GM19351 (cell line): ENCODE data around the gene UNKL.

Experiments used
- ATAC-seq: cut with Tn5 transposase; IDR thresholded peaks from one replicate; pipeline ENCODE4 v1.9.1; 2021; ENCODE audit warnings: mild to moderate bottlenecking, moderate library complexity; ENCODE audit not compliant: unreplicated experiment

UNKL gene

GRCh38 chr16:1378804-1379303 is 35.6 kb downstream of the UNKL start:
- peak; percentile 37 for ATAC-seq

GRCh38 chr16:1378087-1378803 is 36.3 kb downstream of the UNKL start:
- ATAC-seq: no peak

GRCh38 chr16:1377406-1378010 is 37.0 kb downstream of the UNKL start:
- ATAC-seq: no peak

GRCh38 chr16:1375741-1376410 is 38.6 kb downstream of the UNKL start:
- ATAC-seq: no peak

- ATAC-seq: no peak
These were observed 39.2 kb downstream of the UNKL start for GRCh38 chr16:1375298-1375640.

GRCh38 chr16:1374418-1375297 is 39.8 kb downstream of the UNKL start:
- no peak for ATAC-seq

- no peak for ATAC-seq
These were observed 42.1 kb downstream of the UNKL start for GRCh38 chr16:1372292-1372950.

GRCh38 chr16:1371054-1371978 is 43.2 kb downstream of the UNKL start:
- no peak for ATAC-seq

GRCh38 chr16:1367486-1368174 is 46.9 kb downstream of the UNKL start:
- ATAC-seq: no peak

- no peak for ATAC-seq
These were observed 47.7 kb downstream of the UNKL start for GRCh38 chr16:1366712-1367299.

GRCh38 chr16:1366060-1366711 is 48.3 kb downstream of the UNKL start:
- no peak for ATAC-seq

GRCh38 chr16:1364510-1364909 is 50.0 kb downstream of the UNKL start:
- no peak for ATAC-seq

- ATAC-seq: no peak
These were observed 50.9 kb downstream of the UNKL start for GRCh38 chr16:1363501-1364041.

- no peak for ATAC-seq
These were observed 51.7 kb downstream of the UNKL start for GRCh38 chr16:1362807-1363206.

GRCh38 chr16:1361685-1362360 is 52.7 kb downstream of the UNKL start:
- ATAC-seq: no peak

- no peak for ATAC-seq
These were observed 56.5 kb downstream of the UNKL start for GRCh38 chr16:1357906-1358566.
